GM21423 (cell line): ENCODE measurements around the gene OR10V1.
"Not testable (repeated sequence)": the region's sequence is repeated elsewhere in the genome, so short reads cannot be mapped to it uniquely, and the experiment has no call there.

Experiments
- ATAC-seq: cut with Tn5 transposase; IDR thresholded peaks from one replicate; pipeline ENCODE4 v1.9.1; 2021; ENCODE audit warnings: mild to moderate bottlenecking, moderate library complexity; ENCODE audit not compliant: unreplicated experiment

OR10V1 gene

GRCh38 chr11:59710136-59710847 is 3.4 kb downstream of the OR10V1 start:
- no peak for ATAC-seq

- ATAC-seq: no peak
Measured at GRCh38 chr11:59708537-59708936, 5.1 kb downstream of the OR10V1 start.

- no peak for ATAC-seq
Measured at GRCh38 chr11:59707371-59707770, 6.3 kb downstream of the OR10V1 start.

GRCh38 chr11:59706518-59707285 is 6.9 kb downstream of the OR10V1 start:
- no peak for ATAC-seq

- no peak for ATAC-seq
Measured at GRCh38 chr11:59705294-59705693, 8.4 kb downstream of the OR10V1 start.

- ATAC-seq: not testable (repeated sequence)
Measured at GRCh38 chr11:59703515-59703914, 10.1 kb downstream of the OR10V1 start.

- not testable (repeated sequence) for ATAC-seq
Measured at GRCh38 chr11:59700157-59700556, 13.5 kb downstream of the OR10V1 start.

- no peak for ATAC-seq
Measured at GRCh38 chr11:59698506-59698905, 15.1 kb downstream of the OR10V1 start.

- no peak for ATAC-seq
Measured at GRCh38 chr11:59692915-59693314, 20.7 kb downstream of the OR10V1 start.

- no peak for ATAC-seq
Measured at GRCh38 chr11:59691156-59691555, 22.5 kb downstream of the OR10V1 start.

GRCh38 chr11:59689015-59689414 is 24.6 kb downstream of the OR10V1 start:
- ATAC-seq: no peak

GRCh38 chr11:59681260-59681725 is 32.4 kb downstream of the OR10V1 start:
- ATAC-seq: not testable (repeated sequence)

GRCh38 chr11:59680287-59681154 is 33.1 kb downstream of the OR10V1 start:
- ATAC-seq: no peak

- no peak for ATAC-seq
Measured at GRCh38 chr11:59679347-59679746, 34.3 kb downstream of the OR10V1 start.

- no peak for ATAC-seq
Measured at GRCh38 chr11:59678813-59679165, 34.9 kb downstream of the OR10V1 start.

- no peak for ATAC-seq
Measured at GRCh38 chr11:59678118-59678812, 35.4 kb downstream of the OR10V1 start.

- ATAC-seq: no peak
Measured at GRCh38 chr11:59676205-59676604, 37.4 kb downstream of the OR10V1 start.

GRCh38 chr11:59674291-59674690 is 39.4 kb downstream of the OR10V1 start:
- no peak for ATAC-seq

- ATAC-seq: no peak
Measured at GRCh38 chr11:59673291-59673690, 40.4 kb downstream of the OR10V1 start.

- no peak for ATAC-seq
Measured at GRCh38 chr11:59671471-59671870, 42.2 kb downstream of the OR10V1 start.

GRCh38 chr11:59669611-59670009 is 44.0 kb downstream of the OR10V1 start:
- no peak for ATAC-seq
